Ascending aorta (tissue), 2 donors: ENCODE results near the gene ZNF500. TPM values are rescaled to one million over a fixed set of nuclear protein-coding genes. Genes with fewer than 3 reads are reported as not detected.

Experiments used
- DNase-seq, 2 donors: peaks; one replicate each; pipeline ENCODE4 v3.0.0-alpha.2; 2019; ENCODE audit warnings: low spot score in 2 of 2
- H3K27ac ChIP-seq, 2 donors: fragments of 200-600 bp; sonication (generic); one replicate each; pipeline ENCODE4 v1.5.1; 2016 to 2017; ENCODE audit warnings: mild to moderate bottlenecking in 1 of 2
- H3K27me3 ChIP-seq: fragments of 200-600 bp; sonication (generic); one replicate; pipeline ENCODE4 v1.5.1; 2017
- H3K36me3 ChIP-seq, 2 donors: fragments of 200-600 bp; sonication (generic); one replicate each; pipeline ENCODE4 v1.5.1; 2016
- H3K4me1 ChIP-seq, 2 donors: fragments of 200-600 bp; sonication (generic); one replicate each; pipeline ENCODE4 v1.5.1; 2016 to 2017; ENCODE audit warnings: mild to moderate bottlenecking in 1 of 2
- H3K4me3 ChIP-seq, 2 donors: fragments of 200-600 bp; sonication (generic); one replicate each; pipeline ENCODE4 v1.5.1; 2016 to 2017; ENCODE audit warnings: mild to moderate bottlenecking in 1 of 2
- H3K9me3 ChIP-seq, 2 donors: fragments of 200-600 bp; sonication (generic); one replicate each; pipeline ENCODE4 v1.5.1; 2016
- CTCF ChIP-seq, 3 experiments: fragments of 200-600 bp in 2 of 3; fragments of 450-650 bp in 1 of 3; sonication (generic) in 2 of 3; IDR thresholded peaks; one replicate each; pipeline ENCODE4 v1.5.1; 2016 to 2019; ENCODE audit warnings: antibody characterized with exemption in 3 of 3, mild to moderate bottlenecking in 1 of 3, moderate library complexity in 1 of 3
- intact Hi-C: fragments of 100-400 bp; cut with DNase I; formaldehyde crosslinking; loops from one replicate; pipeline ENCODE4 v1.15.1; 2023
- total RNA-seq: library from RNA; depleted of rRNA; stranded (reverse); fragments of >200 nt; gene quantifications from one replicate; pipeline ENCODE4 v1.1.0, GENCODE V29; 2016

The ZNF500 gene
- total RNA-seq, 1 donor from 2014 or later: 13.7 TPM

- TF ChIP-seq CTCF (IDR thresholded peaks at IDR 0.05): no peak
- H3K4me1 ChIP-seq: peaks cover 0 to 3% of the 10 kb centered on the region in 2 donors
- no peaks in the 10 kb centered on the region for H3K27me3 ChIP-seq
- H3K9me3 ChIP-seq: no peaks in the 10 kb centered on the region
- no peak overlapping the region for H3K4me3 ChIP-seq
- DNase-seq: no peak
- peaks cover 41 to 57% of the 10 kb centered on the region in 2 donors for H3K36me3 ChIP-seq
- no peak overlapping the region for H3K27ac ChIP-seq
- intact Hi-C loops: no loop called here
These were observed 17.2 kb downstream of the ZNF500 start for GRCh38 chr16:4749700-4750257.

GRCh38 chr16:4748682-4749411 lies 18.1 kb downstream of the ZNF500 start:
- H3K27ac ChIP-seq: no peak overlapping the region
- peaks cover 0 to 3% of the 10 kb centered on the region in 2 donors for H3K4me1 ChIP-seq
- no peaks in the 10 kb centered on the region for H3K27me3 ChIP-seq
- no peak for TF ChIP-seq CTCF (IDR thresholded peaks at IDR 0.05)
- no peak for DNase-seq
- peaks cover 33 to 50% of the 10 kb centered on the region in 2 donors for H3K36me3 ChIP-seq
- no peaks in the 10 kb centered on the region for H3K9me3 ChIP-seq
- intact Hi-C loops: no loop called here
- H3K4me3 ChIP-seq: no peak overlapping the region

GRCh38 chr16:4747906-4748681 lies 18.9 kb downstream of the ZNF500 start:
- intact Hi-C loops: no loop called here
- peaks cover 0 to 3% of the 10 kb centered on the region in 2 donors for H3K4me1 ChIP-seq
- no peak overlapping the region for H3K4me3 ChIP-seq
- no peak for TF ChIP-seq CTCF (IDR thresholded peaks at IDR 0.05)
- no peaks in the 10 kb centered on the region for H3K9me3 ChIP-seq
- peaks cover 26 to 42% of the 10 kb centered on the region in 2 donors for H3K36me3 ChIP-seq
- DNase-seq: no peak
- H3K27me3 ChIP-seq: no peaks in the 10 kb centered on the region
- H3K27ac ChIP-seq: no peak overlapping the region

GRCh38 chr16:4746991-4747574 lies 19.9 kb downstream of the ZNF500 start:
- Histone ChIP-seq H3K9me3 (no peaks in the 10 kb centered on the region), H3K27ac (no peak overlapping the region), H3K36me3 (peaks cover 16 to 32% of the 10 kb centered on the region in 2 donors), H3K4me3 (no peak overlapping the region), H3K27me3 (no peaks in the 10 kb centered on the region), H3K4me1 (peaks cover 0 to 3% of the 10 kb centered on the region in 2 donors)
- intact Hi-C loops: no loop called here
- TF ChIP-seq CTCF (IDR thresholded peaks at IDR 0.05): no peak
- DNase-seq: no peak

GRCh38 chr16:4746215-4746614 lies 20.7 kb downstream of the ZNF500 start:
- H3K27me3 ChIP-seq: no peaks in the 10 kb centered on the region
- peaks cover 0 to 3% of the 10 kb centered on the region in 2 donors for H3K4me1 ChIP-seq
- no peak for TF ChIP-seq CTCF (IDR thresholded peaks at IDR 0.05)
- intact Hi-C loops: no loop called here
- H3K27ac ChIP-seq: no peak overlapping the region
- no peak overlapping the region for H3K4me3 ChIP-seq
- no peak for DNase-seq
- H3K9me3 ChIP-seq: no peaks in the 10 kb centered on the region
- H3K36me3 ChIP-seq: peaks cover 7 to 24% of the 10 kb centered on the region in 2 donors
